Measurements from ENCODE around the gene BCCIP.

GRCh38 chr10:125840406-125840805 lies 17.1 kb downstream of the BCCIP start:
- no peak for TF ChIP-seq CTCF (IDR thresholded peaks at IDR 0.05; ENCODE audit: low read depth, low read length, poor library complexity, severe bottlenecking)
- no peak for TF ChIP-seq EZH2phosphoT487 (IDR thresholded peaks at IDR 0.05; ENCODE audit: borderline replicate concordance, low read length)

All from DOHH2 (cell line).